Measurements from ENCODE around the gene CLEC1B. TPM values are rescaled to one million over a fixed set of nuclear protein-coding genes. Genes with fewer than 3 reads are reported as not detected.

The CLEC1B gene
- total and polyA plus RNA-seq, 2 of the 13 experiments (the other 11 are each of a cell fraction or from before 2014, with no cell fraction given), result not detected

- TF ChIP-seq, protein P1, sequence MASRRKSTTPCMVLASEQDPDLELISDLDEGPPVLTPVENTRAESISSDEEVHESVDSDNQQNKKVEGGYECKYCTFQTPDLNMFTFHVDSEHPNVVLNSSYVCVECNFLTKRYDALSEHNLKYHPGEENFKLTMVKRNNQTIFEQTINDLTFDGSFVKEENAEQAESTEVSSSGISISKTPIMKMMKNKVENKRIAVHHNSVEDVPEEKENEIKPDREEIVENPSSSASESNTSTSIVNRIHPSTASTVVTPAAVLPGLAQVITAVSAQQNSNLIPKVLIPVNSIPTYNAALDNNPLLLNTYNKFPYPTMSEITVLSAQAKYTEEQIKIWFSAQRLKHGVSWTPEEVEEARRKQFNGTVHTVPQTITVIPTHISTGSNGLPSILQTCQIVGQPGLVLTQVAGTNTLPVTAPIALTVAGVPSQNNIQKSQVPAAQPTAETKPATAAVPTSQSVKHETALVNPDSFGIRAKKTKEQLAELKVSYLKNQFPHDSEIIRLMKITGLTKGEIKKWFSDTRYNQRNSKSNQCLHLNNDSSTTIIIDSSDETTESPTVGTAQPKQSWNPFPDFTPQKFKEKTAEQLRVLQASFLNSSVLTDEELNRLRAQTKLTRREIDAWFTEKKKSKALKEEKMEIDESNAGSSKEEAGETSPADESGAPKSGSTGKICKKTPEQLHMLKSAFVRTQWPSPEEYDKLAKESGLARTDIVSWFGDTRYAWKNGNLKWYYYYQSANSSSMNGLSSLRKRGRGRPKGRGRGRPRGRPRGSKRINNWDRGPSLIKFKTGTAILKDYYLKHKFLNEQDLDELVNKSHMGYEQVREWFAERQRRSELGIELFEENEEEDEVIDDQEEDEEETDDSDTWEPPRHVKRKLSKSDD (CRISPR knock-in tag; IDR thresholded peaks at IDR 0.05; ENCODE audit: low read depth), result no peak
- TF ChIP-seq CENPT (CRISPR knock-in tag; IDR thresholded peaks at IDR 0.05; ENCODE audit: low read depth) (no peak), ZNF451 (CRISPR knock-in tag; IDR thresholded peaks at IDR 0.05) (no peak)
These were observed 16.5 kb upstream of the CLEC1B start (continued) for GRCh38 chr12:10015450-10015849.

GRCh38 chr12:10012630-10013330 lies 13.9 kb upstream of the CLEC1B start:
- H3K79me2 ChIP-seq (ENCODE audit: insufficient read depth, low read length), result no peaks in the 10 kb centered on the region
- H3K4me1 ChIP-seq (ENCODE audit: insufficient read depth, low read length), result no peaks in the 10 kb centered on the region
- no TSS peak for BruUV-seq (replicated peaks)
- peaks cover 0 to 3% of the 10 kb centered on the region in 2 experiments; a peak in 2 of 5 replicates for H3K27me3 ChIP-seq (ENCODE audit: control insufficient read depth in 1 of 2, insufficient read depth in 2 of 2, low read length in 2 of 2)
- H2AFZ ChIP-seq (ENCODE audit: low read length), result no peak overlapping the region
- H3K4me3 ChIP-seq (replicated peaks in 1 of 3; ENCODE audit: insufficient read depth in 1 of 3, low read depth in 2 of 3, low read length in 3 of 3), result no peak overlapping the region
- no peaks in the 10 kb centered on the region for H3K9me3 ChIP-seq (ENCODE audit: low read length)
- FAIRE-seq, result no peak
- H3K27ac ChIP-seq (ENCODE audit: extremely low read length, insufficient read depth, low read length), result no peak overlapping the region
- no peak for ATAC-seq
- POLR2A ChIA-PET, result no interaction called here
- CTCF ChIA-PET (ENCODE audit: low intra/inter-chr PET ratio, low total read pairs), result no interaction called here
- no peaks in the 10 kb centered on the region for H3K36me3 ChIP-seq (replicated peaks in 1 of 2; ENCODE audit: control insufficient read depth in 1 of 2, insufficient read depth in 2 of 2, low read length in 2 of 2)
- DNase-seq (ENCODE audit: low spot score), result no peak
- no peak overlapping the region for H3K9ac ChIP-seq (ENCODE audit: insufficient read depth, low read depth, low read length)
- no peak overlapping the region for H3K4me2 ChIP-seq (ENCODE audit: low read depth, low read length)
- no peaks in the 10 kb centered on the region for H4K20me1 ChIP-seq (ENCODE audit: insufficient read depth, low read length)
- in situ Hi-C loops (cut with HindIII; ENCODE audit: extremely low pct_ligation_motif_present, low pct_unique_long_range_greater_than_20kb) (no loop called here), intact Hi-C loops (cut with micrococcal nuclease; ENCODE audit: unreplicated experiment) (no loop called here)
- 3% methylated on average over 6 of the region's 6 CpGs for WGBS (ENCODE audit: low lambda C conversion rate)
- TF ChIP-seq, protein P2, sequence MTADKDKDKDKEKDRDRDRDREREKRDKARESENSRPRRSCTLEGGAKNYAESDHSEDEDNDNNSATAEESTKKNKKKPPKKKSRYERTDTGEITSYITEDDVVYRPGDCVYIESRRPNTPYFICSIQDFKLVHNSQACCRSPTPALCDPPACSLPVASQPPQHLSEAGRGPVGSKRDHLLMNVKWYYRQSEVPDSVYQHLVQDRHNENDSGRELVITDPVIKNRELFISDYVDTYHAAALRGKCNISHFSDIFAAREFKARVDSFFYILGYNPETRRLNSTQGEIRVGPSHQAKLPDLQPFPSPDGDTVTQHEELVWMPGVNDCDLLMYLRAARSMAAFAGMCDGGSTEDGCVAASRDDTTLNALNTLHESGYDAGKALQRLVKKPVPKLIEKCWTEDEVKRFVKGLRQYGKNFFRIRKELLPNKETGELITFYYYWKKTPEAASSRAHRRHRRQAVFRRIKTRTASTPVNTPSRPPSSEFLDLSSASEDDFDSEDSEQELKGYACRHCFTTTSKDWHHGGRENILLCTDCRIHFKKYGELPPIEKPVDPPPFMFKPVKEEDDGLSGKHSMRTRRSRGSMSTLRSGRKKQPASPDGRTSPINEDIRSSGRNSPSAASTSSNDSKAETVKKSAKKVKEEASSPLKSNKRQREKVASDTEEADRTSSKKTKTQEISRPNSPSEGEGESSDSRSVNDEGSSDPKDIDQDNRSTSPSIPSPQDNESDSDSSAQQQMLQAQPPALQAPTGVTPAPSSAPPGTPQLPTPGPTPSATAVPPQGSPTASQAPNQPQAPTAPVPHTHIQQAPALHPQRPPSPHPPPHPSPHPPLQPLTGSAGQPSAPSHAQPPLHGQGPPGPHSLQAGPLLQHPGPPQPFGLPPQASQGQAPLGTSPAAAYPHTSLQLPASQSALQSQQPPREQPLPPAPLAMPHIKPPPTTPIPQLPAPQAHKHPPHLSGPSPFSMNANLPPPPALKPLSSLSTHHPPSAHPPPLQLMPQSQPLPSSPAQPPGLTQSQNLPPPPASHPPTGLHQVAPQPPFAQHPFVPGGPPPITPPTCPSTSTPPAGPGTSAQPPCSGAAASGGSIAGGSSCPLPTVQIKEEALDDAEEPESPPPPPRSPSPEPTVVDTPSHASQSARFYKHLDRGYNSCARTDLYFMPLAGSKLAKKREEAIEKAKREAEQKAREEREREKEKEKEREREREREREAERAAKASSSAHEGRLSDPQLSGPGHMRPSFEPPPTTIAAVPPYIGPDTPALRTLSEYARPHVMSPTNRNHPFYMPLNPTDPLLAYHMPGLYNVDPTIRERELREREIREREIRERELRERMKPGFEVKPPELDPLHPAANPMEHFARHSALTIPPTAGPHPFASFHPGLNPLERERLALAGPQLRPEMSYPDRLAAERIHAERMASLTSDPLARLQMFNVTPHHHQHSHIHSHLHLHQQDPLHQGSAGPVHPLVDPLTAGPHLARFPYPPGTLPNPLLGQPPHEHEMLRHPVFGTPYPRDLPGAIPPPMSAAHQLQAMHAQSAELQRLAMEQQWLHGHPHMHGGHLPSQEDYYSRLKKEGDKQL (CRISPR knock-in tag; IDR thresholded peaks at IDR 0.05; ENCODE audit: low read depth), result no peak
- no peak for TF ChIP-seq BCL6 (CRISPR knock-in tag; IDR thresholded peaks at IDR 0.05)
- TF ChIP-seq, protein P3, sequence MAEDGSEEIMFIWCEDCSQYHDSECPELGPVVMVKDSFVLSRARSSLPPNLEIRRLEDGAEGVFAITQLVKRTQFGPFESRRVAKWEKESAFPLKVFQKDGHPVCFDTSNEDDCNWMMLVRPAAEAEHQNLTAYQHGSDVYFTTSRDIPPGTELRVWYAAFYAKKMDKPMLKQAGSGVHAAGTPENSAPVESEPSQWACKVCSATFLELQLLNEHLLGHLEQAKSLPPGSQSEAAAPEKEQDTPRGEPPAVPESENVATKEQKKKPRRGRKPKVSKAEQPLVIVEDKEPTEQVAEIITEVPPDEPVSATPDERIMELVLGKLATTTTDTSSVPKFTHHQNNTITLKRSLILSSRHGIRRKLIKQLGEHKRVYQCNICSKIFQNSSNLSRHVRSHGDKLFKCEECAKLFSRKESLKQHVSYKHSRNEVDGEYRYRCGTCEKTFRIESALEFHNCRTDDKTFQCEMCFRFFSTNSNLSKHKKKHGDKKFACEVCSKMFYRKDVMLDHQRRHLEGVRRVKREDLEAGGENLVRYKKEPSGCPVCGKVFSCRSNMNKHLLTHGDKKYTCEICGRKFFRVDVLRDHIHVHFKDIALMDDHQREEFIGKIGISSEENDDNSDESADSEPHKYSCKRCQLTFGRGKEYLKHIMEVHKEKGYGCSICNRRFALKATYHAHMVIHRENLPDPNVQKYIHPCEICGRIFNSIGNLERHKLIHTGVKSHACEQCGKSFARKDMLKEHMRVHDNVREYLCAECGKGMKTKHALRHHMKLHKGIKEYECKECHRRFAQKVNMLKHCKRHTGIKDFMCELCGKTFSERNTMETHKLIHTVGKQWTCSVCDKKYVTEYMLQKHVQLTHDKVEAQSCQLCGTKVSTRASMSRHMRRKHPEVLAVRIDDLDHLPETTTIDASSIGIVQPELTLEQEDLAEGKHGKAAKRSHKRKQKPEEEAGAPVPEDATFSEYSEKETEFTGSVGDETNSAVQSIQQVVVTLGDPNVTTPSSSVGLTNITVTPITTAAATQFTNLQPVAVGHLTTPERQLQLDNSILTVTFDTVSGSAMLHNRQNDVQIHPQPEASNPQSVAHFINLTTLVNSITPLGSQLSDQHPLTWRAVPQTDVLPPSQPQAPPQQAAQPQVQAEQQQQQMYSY (CRISPR knock-in tag; IDR thresholded peaks at IDR 0.05), result no peak
- TF ChIP-seq POGK (CRISPR knock-in tag; conservative IDR thresholded peaks at IDR 0.05), result no peak

All from HepG2 (cell line).